SKM-1 (cell line): ENCODE data around the gene FREM2.

ENCODE experiments used
- DNase-seq: peaks from one replicate; lab custom pipeline; 2025; ENCODE audit not compliant: unreplicated experiment; lab: John Stamatoyannopoulos, UW

The FREM2 gene

DNA sequence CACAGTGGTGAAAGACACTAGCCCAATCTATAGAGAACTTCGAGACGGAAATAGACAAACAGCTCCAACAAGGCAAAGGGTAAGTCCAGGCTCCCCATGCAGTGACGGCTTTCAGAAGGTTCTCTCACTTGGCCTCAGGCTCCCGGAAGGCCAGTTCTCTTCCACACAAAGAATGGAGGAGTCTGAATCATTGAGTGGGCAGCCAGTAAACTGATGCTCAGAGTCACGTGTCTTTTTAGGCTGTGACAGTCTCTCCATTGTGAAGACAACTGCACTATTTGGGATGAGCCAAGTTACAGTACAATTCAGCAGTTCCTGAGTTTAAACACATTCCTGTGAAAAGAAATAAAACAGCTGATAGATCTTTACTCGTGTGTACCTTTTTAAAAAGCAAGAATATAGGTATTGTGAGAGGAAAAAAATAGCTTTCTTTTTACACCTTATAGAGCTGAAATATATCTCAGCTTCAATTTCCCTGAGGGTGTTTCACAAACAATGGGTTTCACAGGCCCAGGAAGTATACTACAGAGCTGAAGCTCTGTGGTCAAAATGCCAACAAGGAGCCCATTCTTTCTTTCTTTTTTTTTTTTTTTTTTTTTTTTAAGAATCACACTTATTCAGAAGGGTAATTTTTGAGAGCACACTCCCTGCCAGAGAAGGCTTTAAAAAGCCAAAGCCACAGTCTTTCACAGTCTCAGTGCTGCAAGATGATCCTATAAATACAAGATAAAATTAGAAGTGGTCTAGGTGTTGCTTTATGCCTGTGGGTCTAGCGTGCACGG is 135.1 kb downstream of the FREM2 start:
- DNase-seq, result no peak

DNA sequence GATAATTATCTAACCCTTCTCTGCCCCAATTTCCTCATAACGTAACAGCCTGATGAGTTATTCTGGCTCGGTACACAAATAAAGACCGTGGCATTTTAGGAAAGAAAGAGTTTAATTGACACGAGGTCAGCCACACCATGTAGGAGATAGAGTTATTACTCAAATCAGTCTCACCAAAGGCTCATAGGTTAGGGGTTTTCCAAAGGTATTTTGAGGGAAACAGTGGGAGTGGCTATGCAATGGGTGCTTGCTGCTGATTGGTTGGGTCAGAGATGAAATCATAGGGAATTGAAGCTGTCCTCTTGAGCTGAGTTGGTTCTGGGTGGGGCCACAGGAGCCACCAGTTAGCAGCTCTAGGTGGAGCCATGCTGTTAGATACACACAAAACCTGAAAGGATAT is 137.5 kb downstream of the FREM2 start:
- DNase-seq, result no peak

DNA sequence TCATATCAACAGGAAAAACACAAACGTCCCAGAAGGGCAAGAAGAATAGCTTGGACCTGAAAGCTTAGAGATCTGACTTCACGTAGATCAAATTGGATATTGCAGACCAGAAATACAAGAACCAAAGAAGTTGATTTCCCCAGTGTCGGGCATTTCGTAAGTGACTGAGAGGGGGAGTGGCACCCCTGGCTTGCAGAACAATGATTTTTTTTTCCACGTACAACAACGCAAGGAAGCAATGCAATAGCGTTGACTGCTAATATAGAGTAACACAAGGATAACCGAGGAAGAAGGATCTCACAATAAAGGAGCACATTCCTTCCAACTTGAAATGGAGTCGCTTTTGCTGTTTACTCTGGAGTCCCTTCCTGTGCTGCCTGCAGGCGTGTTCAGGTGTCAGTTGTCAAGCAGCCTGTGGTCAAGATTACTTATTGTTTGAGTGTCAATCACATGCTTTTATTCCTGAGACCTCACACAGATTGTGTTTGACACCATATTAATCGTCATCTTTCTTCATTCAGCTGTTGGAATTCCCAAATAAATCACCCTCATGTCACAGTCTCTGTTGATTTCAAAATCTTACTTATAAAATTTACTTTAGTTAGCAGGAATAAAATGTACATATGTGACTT is 139.4 kb downstream of the FREM2 start:
- no peak for DNase-seq

DNA sequence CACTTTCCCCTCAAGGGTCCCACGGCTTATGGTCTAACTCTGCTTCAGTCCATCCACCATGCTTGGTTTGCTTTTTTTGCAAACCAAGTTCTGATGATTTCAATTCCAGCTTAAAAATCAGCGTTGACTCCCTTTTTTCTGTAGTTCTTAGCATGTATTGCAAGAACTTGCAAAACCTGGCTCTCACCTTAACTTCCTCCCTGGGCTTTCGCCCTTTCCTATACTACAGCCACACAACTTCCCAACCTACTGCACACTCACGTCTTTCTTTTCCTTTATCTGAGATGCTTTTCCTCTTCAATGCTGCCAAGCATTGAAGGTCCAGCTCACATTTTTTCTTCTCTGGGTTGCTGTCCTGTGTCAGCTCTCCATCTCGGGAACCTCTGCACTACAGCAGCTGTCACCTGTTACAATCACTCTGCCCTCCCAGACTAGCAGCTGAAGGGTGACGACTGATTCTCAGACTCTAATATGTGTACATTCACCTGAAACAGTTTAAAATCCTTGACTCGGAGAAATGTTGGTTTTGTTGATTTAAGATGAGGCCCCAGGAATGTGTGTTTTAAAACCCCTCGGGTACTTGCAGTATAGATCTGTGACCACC is 143.7 kb downstream of the FREM2 start:
- no peak for DNase-seq

DNA sequence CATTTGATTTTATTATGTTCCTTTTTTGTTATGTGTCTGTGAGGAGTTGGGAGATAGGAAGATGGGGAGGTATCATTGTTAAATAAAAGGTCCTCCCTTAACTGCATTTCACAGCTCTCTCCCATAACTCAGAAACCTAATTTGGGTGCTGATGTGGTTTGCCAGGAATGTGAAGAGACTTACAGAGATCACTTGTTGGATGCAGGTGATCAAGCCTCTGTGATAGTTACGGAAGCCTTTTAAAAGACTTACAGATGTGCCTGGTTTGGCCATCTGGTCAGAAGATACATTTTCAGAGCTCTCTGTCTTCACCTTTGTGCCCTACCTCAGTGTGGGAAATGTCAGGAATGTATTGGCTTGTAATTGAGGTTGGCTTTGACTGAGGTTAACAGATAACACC is 157.7 kb downstream of the FREM2 start:
- no peak for DNase-seq

DNA sequence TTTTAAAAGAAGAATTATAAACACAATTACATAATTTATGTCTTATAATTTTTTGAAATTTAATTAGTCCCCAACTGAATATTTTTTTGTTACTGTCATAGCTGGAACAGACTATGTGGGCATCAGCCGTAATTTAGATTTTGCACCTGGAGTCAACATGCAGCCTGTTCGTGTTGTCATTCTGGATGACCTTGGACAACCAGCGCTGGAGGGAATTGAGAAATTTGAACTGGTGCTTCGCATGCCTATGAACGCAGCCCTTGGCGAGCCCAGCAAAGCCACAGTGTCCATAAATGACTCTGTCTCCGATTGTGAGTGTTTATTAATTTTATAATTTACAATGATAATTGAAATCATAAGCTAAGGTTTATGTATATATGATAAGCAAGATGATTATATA is 161.5 kb downstream of the FREM2 start:
- DNase-seq, result no peak

DNA sequence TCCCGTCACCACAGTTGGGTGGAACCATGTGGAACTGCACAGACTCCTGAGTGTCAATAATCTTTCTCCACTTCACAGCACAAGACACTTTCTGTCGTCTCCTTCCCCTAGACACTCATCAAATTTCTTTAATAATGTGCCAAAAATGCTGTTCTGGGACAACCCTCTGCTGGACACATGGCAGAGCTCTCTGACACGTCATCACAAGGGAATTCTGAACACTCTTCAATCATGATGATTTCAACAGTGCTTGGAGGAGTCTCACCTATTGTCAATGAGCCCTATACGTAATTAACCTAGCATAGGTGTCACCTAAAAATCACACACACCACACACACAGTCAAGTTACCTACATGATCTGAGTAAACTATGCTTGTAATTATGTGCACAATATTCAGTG is 162.4 kb downstream of the FREM2 start:
- DNase-seq, result no peak

DNA sequence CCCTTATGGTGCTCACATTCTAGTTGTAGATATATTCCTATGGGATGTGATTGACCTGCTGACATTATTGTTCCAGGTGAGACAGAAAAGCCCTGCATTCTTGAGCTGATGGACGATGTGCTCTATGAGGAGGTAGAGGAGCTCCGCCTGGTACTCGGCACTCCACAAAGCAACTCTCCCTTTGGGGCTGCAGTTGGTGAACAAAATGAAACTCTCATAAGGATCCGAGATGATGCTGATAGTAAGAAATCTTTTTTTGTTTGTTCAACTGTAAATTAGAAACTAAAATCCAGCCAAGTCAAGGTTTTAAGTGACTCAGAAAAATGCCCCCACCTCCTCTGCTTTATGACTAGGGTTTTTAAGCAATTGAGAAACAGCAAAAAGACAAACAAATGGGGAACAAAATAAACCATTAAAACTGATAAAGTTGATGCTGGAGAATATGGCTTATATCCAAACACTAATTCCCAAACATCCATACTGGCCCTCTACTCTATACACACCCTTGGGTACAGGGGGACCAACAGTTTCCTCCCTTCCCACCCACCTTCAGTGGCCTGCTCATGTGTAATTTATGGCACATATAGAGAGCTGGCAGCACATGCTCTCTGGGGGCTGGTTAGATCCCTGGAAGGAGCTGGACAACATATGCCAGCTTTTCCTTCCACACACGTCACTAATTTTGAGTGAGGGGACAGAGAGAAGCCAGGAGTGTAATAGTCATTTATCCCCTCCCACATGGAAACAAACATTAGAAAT is 164.2 kb downstream of the FREM2 start:
- no peak for DNase-seq

DNA sequence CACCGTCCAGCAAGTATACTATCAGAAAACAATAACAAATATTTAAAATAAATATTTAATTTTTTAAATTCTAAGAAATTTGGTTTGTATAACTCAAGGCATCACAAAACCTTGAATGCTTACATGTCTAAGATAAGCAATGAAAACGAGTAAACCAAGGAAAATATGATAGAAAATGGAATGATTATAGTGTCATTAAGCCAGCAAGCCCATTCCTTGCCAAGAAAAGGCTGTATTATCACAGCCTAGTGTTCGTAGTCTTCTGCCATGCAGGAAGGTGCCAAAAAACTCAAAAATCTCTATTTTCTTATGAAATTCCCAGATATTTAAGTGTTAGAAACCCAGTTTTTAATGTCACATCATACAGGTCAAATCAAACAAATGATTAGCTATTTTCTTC is 167.3 kb downstream of the FREM2 start:
- DNase-seq, result no peak

DNA sequence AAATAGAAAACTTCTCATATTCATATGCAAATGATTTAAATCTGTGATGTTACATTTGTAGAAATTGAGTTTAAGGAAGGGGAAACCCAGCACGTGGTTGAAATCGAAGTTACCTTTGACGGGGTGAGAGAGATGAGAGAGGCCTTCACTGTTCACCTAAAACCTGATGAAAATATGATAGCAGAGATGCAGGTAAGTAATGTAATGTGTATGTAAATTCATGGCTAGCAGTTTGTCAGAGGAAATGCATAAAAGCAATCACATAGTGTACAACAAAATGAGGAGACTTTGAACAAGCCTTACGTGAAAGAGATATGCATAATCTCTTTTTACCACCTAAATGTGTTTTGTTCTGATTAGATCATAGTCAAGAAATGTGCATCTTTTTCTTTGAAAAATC is 169.2 kb downstream of the FREM2 start:
- no peak for DNase-seq

DNA sequence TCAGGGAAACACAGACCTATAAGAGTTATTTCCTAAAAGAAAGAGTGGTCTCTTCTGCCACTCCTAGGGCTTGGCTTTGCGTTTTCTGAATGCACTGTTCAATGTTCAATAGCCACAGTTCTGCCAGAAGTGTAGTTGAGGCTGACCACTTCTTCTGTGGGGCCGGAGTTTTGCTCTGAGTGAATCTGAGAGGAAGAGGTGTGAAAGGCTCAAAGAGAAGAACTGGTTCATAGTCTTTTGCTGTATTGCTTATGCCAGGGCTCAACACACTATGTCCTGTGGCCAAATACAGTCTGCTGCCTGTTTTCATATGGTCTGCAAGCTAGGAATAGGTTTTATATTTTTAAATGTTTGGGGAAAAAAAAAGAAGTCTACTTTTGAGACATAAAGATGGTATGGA is 175.6 kb downstream of the FREM2 start:
- DNase-seq, result no peak

DNA sequence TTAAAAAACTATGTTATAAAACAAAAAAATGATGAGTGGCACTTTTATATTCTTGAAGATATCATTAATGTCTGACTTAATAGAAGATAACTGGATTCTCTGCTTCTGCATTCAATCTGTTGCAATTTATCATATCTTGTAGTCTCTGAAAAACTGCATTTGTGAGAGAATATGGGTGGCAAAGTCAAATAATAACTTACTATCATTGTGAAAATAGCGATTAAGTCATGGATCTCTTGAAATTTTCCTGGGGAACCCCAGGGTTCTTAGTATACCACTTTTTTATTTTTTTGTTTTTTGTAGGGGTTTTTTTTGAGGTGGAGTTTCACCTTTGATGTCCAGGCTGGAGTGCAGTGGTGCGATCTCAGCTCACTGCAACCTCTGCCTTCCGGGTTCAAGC is 176.7 kb downstream of the FREM2 start:
- no peak for DNase-seq

DNA sequence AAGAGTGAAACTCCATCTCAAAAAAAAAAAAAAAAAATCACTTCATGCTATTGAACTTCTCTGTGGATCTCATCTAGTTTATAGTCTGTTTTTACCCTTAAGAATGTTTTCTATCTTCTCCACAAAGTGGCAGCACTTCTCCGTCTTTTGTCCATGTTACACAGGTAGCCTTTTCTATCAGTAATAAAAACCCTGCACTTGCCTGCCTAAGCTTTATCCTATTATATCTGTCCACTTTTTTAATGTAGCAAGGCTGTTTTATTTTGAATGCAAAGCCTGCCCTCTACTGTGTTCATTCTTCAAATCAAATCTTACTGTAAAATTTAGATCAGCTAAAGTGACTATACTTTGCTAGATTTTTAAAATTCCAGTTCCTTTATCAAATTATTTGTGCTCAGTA is 179.8 kb downstream of the FREM2 start:
- DNase-seq, result no peak

DNA sequence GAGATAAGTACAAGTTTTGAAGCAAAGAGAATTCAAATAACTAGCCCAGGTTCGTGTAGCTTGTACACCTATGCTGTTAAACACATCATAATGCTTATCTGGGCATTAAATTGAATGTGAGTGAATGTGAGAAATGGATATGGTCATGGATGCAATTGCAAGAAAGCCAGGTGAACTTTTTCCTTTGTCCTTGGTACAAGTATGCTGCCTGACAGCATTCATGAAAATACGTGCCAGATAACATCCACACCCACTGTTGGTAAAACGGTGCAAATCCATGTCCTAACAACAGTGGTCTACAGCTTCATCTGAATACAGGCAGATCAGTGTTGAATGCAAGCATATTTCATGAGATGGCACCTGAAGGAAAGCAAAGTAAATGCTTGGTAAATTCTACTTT is 181.5 kb downstream of the FREM2 start:
- no peak for DNase-seq

DNA sequence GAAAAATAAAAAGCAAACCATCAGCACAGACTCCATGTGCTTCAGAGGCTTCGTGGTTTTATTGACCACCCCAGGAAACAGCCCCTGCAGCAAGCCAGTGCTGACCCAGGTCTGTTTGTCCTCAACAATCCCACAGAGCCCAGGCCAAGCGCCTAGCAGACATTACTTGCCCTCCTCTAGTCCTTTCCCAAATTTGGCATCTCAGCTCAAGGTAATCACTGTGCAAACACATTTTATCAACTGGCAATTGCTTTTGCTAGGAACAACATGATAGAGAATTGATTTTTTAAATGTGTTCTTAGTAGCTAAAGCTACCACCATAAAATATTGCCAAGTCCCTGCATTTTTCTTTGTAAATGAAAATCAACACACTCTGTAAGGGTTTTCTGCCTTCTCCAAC is 182.0 kb downstream of the FREM2 start:
- DNase-seq, result no peak

DNA sequence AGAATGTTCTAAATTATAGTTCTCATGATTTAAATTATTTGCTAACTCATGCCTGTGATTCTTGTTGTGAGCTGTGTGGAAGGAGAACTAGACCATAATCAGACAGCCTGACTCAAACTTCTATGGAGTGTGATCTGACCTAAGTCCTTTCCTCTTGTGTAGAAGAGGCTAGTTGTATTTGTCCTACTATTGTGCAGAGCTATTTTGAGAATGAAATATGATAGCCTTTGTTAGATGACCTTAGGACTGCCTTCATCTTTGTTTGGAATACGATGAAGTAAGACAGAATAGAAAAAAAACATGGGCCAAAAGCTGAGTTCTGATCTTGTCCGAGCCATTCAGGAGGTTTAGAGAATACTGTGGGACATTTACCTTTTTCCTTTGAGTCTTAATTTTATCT is 184.4 kb downstream of the FREM2 start:
- no peak for DNase-seq

DNA sequence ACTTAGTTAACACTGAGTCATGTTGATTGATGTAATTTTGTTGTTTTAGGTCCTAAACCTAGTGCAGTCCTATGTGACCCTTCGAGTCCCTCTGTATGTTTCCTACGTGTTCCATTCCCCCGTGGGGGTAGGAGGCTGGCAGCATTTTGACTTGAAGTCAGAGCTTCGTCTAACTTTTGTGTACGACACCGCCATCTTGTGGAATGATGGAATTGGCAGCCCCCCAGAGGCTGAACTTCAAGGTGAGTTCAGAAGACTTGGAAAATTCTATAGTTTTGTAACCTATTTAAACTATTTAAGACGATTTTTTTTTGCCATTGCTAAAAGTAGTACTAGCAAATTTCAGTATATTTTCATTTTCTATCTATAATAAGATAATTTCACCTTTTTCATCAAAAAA is 185.8 kb downstream of the FREM2 start:
- DNase-seq, result no peak

DNA sequence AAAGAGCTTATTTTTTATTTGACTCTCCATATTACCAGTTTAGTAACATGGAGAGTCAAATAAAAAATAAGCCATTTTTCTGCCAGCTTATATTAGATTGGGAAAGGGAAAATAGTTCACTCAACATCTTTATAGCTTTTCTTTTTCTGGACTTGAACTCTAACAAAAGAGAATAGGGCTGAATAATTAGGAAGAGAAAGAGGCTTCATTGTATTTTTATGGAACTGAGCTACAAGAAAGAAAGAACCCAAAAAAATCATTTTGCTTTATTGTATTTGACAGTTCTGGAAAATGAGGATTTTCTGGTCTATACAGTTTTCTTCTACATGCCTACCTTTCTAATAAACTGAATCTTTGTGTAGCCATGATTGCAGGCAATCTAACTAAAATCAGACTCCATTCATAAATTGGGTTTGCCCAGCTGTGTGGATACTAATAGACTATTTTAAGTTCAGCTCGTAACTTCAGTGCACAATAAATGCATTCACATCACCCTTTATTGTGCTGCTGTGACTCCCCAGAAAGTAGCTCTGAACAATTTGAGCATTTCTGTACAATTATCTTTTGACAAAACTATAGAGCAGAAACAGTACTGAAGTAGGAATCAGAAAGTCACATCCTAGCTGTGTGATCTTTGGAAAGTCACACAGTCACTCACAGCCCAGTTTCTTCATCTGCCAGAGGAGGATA is 188.5 kb downstream of the FREM2 start:
- DNase-seq, result no peak

DNA sequence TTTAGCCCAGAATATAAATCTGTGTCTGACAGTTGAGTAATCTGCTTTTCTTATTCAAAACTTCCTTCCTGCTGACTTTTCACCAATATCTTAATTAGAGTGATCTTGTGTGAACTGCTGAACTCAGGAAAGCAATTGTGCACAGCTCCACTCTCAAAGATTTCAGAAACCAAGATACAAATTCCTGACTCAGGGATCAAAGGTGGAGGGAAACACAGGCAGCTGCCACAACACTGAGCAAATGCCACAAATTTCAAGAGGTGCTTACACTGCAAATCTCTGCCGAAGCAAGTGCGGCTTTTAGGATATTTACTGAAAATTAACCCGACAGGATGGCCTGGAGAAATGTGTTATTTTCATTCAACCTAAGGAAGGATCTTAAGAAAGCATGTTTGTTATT is 192.4 kb downstream of the FREM2 start:
- DNase-seq, result no peak

DNA sequence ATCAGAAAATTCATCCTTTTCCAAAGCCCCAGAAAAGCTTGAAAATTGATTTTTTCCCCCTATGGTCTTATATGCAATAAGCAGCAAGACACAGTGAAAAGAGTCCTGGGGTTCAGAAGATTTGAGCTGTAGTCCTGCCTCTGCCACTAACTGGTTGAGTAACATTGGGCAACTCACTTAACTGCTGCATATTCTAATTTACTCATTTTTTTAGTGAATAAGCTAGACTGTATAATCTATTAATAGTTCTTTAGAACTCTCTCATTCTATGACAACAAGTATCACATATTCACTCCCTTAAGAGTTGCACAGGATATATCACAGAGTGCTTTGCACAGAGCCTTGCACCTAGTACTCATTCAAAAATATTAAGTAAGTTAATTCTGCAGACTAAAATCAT is 192.9 kb downstream of the FREM2 start:
- DNase-seq, result no peak

DNA sequence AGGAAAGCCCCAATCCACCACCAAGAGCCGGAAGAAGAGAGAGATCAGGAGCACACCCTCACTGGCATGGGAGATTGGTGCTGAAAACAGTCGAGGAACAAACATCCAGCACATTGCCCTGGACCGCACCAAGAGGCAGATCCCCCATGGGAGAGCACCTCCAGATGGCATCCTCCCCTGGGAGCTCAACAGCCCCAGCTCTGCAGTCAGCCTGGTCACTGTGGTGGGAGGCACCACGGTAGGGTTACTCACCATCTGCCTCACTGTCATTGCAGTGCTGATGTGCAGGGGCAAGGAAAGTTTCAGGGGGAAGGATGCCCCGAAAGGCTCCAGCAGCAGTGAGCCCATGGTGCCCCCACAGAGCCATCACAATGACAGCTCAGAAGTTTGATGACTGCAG is 193.5 kb downstream of the FREM2 start:
- no peak for DNase-seq
